GM19397 (cell line): ENCODE data around the gene AP5Z1.
A peak's percentile ranks its signal among the peaks of the same experiment; 100 is the strongest.

Experiments
- ATAC-seq: cut with Tn5 transposase; IDR thresholded peaks from one replicate; pipeline ENCODE4 v1.9.1; 2021; ENCODE audit warnings: mild to moderate bottlenecking, moderate library complexity; ENCODE audit not compliant: unreplicated experiment

The AP5Z1 gene

GRCh38 chr7:4745971-4746919, 29.2 kb upstream of the AP5Z1 start:
- ATAC-seq: no peak

- no peak for ATAC-seq
Observed at GRCh38 chr7:4747013-4747412, 28.4 kb upstream of the AP5Z1 start.

DNA sequence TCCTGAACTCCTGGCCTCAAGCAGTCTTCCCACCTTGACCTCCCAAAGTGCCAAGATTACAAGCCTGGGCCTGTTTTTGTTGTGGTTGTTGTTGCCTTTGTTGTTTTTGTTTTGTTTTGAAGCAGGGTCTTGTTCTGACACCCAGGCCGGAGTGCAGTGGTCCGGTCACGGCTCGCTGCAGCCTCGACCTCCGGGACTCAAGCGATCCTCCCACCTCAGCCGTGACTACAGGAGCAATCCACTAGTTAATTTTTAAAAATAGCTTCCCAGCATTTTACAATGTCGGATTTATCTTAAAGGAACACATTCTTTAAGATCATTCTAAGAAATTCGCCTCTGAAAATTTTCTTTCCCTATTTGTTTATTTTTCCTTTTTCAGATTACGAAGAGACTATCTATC, 27.7 kb upstream of the AP5Z1 start:
- ATAC-seq: no peak

GRCh38 chr7:4748231-4748681, 27.2 kb upstream of the AP5Z1 start:
- ATAC-seq: no peak

DNA sequence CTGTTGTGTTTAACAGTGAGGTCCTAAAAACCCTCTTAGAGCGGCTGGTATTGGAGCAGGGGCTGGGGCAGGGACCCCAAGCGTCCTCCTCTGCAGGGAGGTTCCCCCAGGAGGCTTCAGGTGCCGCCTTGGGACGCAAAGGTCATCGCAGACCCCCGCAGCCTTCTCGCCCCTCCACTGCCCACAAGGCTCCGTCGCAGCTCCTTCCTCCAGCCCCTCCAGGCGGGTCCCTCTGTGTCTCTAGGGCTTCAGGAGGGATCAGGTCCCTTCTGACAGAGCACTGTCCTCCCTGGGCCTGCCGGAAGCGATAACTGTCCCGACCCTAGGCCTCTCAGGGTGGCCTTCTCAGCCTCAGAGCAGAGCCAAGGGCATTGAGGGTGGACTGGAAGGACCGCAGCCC, 26.1 kb upstream of the AP5Z1 start:
- no peak for ATAC-seq

- no peak for ATAC-seq
Observed at GRCh38 chr7:4749798-4750197, 25.6 kb upstream of the AP5Z1 start.

GRCh38 chr7:4751398-4751947, 23.9 kb upstream of the AP5Z1 start:
- ATAC-seq: no peak

- peak; percentile 75 for ATAC-seq
Observed at GRCh38 chr7:4753598-4754432, 21.6 kb upstream of the AP5Z1 start.

DNA sequence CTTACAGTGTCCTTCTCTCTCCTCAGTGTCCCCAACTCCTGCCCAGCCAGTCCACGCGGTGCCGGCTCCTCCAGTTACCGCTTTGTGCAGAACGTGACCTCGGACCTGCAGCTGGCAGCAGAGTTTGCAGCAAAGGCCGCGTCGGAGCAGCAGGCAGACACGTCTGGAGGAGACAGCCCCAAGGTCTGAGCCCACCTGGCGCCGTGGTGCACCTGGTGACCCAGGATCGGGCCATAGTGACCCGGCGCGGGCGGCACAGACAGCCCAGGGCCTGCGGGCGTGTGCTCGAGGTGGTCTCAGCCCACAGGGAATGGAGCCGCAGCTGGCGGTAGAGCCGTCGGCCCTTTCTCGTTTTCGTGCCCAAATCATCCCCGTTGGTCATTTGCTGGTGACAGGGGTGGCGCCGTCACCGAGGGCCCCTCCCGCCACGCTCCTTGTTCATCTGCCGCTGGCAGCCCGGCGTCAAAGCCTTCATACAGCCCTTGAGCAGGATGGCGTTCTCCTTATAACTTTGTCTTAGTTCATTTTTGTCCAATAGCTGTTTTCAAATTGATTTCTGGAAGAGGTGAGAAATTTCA, 20.9 kb upstream of the AP5Z1 start:
- no peak for ATAC-seq

DNA sequence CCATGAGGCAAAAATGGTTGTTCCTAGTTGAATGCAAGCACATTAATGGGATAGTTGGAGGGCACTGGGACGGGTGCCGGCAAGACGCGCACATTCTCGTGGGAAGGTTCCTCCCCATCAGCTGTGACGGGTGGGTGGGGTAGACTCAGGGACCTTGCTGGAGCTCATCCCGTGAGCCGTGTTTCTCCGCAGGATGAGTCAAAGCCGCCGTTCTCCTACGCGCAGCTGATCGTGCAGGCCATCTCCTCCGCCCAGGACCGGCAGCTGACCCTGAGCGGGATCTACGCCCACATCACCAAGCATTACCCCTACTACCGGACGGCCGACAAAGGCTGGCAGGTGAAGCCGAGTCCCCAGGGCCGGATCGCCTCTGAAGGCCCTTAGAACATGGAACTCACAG, 20.4 kb upstream of the AP5Z1 start:
- ATAC-seq: no peak

GRCh38 chr7:4758111-4758510, 17.3 kb upstream of the AP5Z1 start:
- no peak for ATAC-seq

GRCh38 chr7:4758791-4759190, 16.6 kb upstream of the AP5Z1 start:
- ATAC-seq: no peak

DNA sequence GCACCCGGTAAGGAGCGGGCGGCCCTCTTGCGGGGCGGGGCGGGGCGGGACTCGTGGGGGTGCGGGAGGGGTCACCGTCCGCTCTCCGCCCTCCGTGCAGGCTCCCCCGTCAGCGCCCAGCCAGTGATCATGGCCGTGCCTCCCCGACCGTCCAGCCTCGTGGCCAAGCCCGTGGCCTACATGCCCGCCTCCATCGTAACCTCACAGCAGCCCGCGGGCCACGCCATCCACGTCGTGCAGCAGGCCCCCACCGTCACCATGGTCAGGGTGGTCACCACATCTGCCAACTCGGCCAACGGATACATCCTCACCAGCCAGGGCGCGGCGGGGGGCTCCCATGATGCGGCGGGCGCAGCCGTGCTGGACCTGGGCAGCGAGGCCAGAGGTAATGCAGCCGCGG, 16.2 kb upstream of the AP5Z1 start:
- ATAC-seq: no peak

- ATAC-seq: no peak
Observed at GRCh38 chr7:4760952-4761351, 14.5 kb upstream of the AP5Z1 start.

- no peak for ATAC-seq
Observed at GRCh38 chr7:4762121-4763055, 13.0 kb upstream of the AP5Z1 start.

DNA sequence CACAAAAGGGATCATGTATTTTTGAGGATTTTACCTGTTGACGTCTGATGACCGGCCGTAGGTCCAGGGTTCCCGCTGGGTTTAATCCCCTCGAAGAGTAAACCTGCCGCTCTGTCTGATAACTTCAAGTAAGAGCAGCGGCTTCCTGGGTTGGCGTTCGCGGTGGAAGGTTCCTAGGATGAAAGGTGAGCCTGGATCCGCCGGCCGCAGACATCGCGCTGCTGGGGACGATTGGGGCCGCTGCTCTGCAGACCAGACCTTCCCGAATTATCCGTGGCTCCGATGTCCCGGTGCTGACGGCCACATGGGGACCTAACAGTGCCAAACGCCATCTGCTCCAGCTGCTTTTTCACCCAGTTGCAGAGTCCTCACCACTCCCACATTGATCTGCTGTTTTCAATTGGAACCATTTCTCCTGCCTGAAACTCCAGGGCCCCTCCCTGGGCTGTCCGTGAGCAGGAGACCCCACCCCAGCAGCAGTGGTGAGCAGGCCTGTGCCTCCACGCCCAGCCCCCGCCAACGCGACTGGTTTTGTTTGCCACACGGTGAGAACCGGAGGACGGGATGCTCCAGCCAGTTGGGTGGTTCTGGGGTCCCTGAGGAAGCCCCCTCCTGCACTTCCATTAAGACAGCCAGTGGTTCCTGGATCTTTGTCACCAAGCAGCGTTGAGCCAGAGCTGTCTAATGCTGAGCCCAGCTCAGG, 12.2 kb upstream of the AP5Z1 start:
- no peak for ATAC-seq

- ATAC-seq: no peak
Observed at GRCh38 chr7:4763794-4764185, 11.6 kb upstream of the AP5Z1 start.

DNA sequence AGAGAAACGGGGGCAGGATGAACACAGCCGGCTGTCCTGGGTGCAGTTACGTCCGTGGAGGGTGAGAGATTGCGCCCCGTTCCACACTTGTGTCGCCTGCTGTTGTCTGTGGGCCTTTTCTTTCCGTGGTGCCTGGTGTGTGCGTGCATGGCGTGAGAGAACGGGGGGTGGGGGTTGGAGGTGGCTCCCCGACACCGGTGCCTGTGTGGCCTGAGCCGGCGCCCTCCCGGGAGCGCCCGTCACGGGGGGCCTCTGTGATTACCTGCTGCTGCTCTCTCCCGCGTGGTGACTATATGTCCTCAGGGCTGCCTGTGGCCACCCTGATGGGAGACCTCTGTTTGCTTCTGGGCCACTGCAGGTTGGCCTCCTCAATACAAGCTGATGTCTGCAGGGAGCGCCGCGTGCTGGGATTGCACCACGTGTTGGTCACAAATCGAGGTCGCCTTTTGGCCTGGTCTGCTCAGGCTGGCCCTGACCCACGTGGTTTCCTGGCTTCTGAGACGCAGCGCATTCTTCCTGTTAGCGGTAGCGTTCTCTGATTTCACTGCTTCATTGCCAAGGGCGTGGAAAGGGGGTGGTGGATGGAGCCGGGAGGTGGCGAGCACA, 10.9 kb upstream of the AP5Z1 start:
- no peak for ATAC-seq
